GM21723 (cell line): ENCODE results near the gene EXOC1.
A peak's percentile ranks its signal among the peaks of the same experiment; 100 is the strongest.
"Not testable (repeated sequence)": the region's sequence is repeated elsewhere in the genome, so short reads cannot be mapped to it uniquely, and the experiment has no call there.

Source experiments
- ATAC-seq: cut with Tn5 transposase; IDR thresholded peaks from one replicate; pipeline ENCODE4 v1.9.1; 2021; ENCODE audit warnings: mild to moderate bottlenecking, moderate library complexity; ENCODE audit not compliant: unreplicated experiment

EXOC1 gene

DNA sequence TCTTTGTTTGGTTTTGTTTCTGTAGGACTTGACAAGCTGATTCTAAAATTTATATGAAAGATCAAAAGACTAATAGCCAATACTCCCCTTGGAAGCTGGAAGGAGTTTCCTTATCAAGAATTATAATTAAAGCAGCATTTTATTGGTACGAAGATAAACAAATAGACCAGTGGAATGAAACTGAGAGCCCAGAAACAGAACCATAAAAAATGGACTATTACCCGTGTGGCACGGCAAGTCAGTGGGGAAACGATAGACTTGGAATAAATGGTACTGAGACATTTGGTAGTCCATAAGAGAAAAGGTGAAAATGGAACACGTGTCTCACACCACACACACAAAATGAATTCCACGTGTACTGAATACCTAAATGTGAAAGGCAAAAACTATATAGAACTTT is 52.9 kb downstream of the EXOC1 start:
- no peak for ATAC-seq

DNA sequence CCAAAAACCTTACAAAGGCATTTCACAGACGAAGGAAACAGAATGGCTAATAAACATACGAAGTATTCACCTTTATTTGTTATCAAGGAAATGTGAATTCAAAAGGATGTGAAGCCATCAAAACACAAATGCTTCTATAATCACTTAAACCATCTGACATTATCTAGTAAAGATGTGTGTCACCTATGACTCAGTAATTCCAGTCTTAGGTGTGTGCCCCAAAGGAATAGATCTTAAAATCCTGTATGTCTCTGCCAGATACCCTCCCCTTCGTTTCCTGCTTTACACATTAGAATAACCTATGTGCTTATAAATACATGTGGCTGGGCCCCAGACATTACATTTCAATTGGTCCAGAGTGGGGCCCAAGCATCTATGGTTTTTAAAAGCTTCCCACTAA is 53.5 kb downstream of the EXOC1 start:
- no peak for ATAC-seq

DNA sequence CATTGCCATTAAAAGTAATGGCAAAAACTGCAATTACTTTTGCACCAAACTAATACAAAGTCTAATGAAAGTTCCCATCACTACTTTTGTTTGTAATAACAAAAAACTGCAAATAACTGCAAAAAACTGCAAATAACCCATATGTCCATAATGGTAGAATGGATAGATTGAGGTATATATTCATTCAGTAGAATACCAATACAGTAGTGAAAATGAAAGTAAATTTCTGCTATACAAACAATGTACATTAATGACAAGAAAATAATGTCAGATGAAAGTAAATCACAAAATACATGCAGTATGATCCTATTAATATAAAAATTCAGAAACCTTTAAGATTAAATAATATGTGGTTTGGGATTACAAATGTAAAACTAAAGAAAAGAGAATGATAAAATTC is 54.0 kb downstream of the EXOC1 start:
- no peak for ATAC-seq

DNA sequence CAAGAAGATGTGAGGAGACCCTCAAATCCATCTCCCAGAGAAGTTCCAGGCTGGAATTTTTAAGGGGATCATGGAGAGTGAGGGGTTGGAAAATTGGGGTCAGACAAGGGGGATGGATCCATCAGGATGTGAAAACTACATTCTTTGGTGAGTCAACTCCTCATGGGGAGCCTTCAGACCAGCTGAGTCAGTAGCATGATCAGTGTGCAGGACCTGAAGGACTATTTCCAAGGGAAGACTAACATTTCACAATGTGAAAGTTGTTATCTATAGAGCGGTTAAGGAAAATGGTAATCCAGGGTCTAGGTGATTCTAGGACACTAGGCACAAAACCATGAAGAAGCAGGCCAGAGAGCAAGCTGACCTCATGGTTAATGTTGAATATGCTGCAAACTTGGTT is 56.7 kb downstream of the EXOC1 start:
- no peak for ATAC-seq

DNA sequence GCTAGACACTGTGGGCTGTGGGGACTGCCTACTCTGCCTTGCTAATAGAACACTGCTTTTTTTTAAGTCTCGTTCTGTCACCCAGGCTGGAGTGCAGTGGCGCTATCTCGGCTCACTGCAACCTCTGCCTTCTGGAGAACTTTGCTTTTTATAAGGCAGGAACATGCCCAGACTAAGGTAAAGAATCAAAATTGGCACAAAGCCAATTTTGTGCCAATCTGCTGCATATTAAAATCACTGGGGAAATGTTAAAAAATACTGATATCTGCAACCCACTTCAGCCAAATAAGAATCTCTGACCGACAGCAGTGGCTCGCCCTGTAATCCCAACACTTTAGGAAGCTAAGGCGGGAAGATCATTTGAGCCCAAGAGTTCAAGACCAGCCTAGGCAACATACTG is 58.8 kb downstream of the EXOC1 start:
- no peak for ATAC-seq

DNA sequence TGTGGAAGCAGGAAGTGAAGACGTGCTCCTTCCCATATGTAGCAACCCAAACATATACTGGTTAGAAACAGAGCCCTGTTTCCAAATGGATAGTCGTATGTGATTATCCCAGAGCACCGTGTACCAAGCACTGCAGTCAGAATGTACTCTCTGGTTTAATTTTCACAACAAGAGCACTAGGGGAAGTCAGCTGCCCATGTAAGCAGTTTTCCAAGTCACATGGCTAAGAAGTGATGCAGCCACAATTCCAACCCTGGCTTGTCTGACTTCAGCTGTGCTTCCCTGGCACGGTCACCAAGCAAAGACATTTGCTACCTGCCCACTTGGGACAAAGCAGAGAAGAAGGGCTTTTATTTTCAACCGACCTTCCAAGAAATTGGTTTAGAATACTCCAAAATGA is 67.1 kb downstream of the EXOC1 start:
- ATAC-seq, result no peak

DNA sequence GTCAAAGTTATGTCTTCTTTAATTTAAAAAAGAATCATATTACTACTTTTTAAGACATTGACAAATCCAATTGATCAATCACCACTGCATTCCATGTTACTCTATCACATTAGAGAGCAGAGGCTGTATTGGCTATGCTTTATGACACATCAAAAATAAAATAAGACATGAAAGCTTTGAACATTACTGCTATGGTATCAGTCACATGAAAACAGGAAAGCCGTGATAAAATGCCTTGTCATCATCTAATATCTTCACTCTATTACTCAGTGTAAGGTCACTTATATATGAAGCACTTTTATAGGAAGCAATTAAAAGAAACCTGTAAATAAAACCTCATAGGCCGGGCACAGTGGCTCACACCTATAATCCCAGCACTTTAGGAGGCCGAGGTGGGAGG is 67.6 kb downstream of the EXOC1 start:
- ATAC-seq, result no peak

DNA sequence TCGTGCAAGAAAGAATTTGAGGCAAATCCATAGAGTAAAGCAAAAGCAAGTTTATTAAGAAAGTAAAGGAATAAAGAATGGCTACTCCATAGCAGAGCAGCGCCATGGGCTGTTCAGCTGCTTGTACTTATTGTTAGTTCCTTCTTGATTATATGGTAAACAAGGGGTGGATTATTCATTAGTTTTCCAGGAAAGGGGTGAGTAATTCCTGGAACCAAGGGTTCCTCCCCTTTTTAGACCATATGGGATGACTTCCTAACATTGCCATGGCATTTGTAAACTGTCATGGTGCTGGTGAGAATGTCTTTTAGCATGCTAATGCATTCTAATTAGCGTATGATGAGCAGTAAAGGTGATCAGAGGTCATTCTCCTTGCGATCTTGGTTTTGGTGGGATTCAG is 71.8 kb downstream of the EXOC1 start:
- ATAC-seq, result no peak

DNA sequence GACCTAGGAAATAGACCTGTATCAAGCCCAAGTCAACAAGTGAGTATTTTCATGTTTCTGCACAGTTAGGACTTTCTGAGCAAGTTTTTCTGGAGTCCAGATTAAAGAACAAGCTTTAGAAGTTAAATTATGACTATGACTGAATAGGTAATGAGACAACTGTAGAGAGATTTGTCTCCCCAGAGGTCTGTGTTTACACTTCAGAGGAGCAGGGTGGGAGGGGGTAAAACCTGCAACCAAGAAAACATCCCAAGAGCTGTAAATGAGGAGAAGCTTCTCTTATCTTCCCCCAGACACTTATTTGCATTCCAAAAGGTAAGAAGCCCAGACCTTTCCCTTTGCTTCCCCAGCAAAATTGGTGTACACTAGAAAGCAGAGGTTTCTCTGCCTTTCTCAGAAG is 73.2 kb downstream of the EXOC1 start:
- peak; percentile 48 for ATAC-seq

DNA sequence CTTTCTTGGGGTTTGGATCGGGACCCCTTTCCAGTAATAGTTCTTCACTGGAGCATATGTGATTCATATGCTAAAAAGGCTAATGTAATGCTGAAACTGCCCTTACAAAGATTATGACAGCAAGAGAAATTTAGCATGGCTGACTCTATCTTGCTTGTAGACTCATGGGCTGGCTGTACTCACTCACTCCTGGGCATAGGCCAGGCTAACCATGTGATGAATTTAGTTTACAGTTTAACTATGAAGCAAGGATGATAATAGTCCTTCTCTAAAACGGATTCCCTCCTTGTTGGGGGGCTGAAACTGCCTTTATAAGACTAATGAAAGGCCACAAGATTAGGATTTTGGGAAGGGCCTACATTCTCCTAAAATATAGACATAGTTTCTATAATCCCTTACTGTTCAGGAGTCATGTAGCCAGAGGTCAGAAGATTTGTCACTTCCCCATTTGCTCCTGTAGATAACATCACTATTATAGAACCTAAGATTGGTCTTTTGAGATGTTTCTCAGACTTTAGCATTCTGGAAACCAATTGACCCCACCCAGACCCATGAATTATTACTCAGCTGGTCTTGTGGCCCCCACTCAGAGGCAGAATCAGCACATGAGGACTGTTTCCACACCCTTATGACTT is 74.5 kb downstream of the EXOC1 start:
- no peak for ATAC-seq

DNA sequence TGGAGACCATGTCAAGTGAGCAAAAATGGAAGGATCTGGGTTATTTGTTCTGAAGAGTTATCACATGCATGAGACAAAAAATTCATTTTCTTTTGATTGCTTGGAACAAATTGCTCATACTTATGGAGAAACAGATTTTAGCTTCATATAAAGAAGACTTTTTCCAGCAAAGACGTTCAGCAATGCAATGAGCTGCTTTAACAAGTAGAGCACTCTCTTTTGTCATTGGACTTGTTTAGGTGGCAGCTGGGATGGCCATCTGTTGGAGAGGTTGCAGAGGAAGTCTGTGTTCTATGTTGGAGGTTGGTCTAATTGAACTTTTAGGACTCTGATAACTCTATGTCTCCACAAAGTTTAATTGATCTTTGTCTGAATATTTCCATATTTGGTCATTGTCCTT is 75.4 kb downstream of the EXOC1 start:
- ATAC-seq, result no peak

DNA sequence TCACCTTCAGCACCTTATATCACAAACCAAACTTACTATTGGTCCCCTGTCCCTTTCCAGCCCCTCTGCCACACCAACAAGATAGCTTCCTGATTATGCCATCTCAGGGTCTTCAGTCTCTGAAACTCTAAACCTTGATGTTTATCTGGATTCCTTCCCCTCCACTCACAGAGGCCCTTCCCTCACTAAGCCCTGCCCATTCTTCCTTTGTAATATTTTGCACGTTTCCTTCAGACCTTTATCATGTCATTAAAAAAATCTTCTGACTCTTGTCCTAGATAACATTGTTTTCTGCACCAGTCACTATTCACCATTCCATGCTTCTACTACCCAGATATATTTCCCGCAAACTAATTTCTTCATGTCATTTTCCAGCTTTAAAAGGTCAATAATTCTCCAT is 77.6 kb downstream of the EXOC1 start:
- ATAC-seq, result no peak

DNA sequence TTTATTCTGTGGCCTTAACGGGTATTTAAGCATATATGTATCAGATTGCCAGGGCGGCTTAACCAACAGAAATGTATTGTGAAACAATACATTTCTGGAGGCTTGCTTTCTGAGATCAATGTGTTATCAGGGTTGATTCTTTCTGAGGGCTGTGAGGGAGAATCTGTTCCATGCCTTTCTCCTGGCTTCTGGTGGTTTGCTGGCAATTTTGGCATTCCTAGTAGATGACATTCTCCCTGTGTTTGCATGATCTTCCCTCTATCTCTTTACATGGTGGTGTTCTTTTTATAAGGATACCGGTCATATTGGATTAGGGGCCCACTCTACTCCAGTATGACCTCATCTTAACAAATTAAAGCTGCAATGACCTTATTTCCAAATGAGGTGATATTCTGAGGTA is 78.4 kb downstream of the EXOC1 start:
- ATAC-seq, result no peak

DNA sequence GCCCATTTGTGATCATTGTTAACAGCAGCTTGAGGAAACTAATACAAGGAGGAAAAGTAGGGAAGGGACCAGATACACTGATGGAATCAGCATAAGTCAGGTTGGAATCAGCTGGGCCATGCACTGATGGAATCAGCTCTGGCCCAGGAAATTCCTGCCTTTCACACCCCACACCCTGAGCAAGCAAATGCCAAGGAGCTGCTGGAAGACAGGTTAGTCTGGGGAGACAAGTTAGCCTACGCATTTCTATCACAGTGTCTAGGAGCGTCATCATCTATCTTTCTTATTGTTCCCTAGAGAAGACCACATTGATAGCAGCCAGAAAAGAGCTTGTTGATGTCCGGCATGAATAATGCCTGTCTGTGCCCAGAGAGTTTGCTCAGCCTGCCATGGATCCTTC is 79.1 kb downstream of the EXOC1 start:
- no peak for ATAC-seq

DNA sequence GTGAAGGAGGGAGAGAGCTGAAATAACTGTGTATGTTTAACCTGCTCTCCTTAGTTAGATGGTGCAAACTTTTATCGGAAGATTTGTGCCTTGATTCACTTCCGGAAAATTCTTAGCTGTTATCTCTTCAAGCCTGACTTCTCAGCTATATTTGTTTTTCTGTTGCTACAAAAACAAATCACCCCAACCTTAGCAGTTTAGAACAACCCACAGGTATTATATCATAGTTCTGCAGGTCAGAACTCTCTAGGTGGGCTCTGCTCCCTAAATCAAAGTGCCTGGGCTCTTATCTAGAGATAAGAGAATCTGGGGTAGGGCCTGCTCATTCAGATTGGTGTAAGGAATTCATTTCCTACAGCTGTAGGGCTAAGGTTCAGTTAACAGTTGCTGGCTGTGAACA is 80.2 kb downstream of the EXOC1 start:
- ATAC-seq, result no peak

DNA sequence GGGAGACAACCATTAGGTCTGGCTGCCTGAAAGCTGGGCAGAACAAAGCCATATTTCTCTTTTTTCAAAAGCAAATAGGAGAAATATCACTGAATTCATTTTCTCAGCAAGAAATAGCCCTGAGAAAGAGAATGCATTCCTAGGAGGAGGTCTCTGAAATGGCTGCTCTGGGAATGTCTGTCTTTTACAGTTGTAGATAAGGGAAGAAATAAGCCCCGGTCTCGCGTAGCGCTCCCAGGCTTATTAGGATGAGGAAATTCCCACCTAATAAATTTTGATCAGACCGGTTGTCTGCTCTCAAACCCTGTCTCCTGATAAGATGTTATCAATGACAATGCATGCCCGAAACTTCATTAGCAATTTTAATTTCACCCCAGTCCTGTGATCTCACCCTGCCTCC is 82.5 kb downstream of the EXOC1 start:
- ATAC-seq, result not testable (repeated sequence)

DNA sequence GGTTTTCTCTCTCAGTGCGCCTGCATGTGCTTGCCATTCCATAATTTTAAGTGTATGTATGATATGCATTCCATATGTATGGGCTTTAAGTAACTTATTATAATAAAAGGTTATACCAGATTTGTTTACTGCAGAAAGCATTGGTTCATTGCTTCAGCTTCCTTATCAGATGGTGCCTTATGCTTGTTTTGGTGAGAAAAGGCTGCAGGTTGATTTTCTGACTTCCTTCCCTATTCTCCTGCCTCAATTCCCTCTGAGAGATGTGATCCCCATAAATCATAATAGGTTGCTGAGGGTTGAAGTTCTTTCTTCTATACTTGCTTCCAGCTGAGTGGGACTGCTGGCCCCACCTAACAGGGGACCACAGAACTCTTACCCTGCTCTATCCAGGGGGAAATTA is 85.0 kb downstream of the EXOC1 start:
- ATAC-seq, result no peak

DNA sequence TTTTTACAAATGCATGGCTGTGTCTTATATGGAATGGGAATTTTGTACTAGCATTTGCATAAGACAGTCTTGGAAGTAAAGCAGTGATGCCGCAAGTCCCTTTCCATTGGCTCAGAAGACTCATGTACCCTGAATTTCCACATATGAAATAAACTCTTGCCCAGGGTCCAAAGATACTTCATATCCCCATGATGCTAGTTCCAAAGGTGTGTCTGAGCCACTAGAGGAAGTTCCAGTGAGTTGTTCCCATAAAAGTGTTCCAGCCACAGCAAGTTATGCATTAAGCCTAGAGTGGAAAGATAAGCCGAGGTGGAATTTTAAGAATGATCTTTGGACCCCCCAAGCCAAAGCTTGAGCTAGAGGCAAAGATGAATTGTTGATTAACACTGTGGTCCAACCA is 86.0 kb downstream of the EXOC1 start:
- ATAC-seq, result no peak

DNA sequence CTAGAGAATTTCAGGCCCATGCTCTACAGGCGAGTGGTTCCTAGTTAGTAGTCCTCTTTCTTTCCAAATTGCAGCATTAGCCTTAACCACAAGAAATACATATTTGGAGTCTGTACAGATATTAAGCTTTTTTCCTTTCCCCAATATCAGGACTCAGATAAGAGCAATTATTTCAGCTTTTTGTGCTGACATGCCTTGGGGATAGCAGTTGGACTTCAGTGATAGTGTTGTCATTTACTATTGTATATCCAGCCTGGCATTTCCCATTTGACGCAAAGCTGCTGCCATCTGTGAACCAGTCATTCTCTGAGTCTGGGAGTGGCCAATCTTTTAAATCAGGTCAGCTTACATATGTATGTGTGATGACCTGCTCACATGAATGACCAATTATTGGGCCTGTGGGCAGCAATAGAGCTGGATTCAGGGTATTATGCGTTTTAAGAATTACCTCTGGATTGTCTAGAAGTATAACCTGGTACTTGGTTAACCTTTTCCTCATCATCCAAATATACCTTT is 88.5 kb downstream of the EXOC1 start:
- no peak for ATAC-seq

DNA sequence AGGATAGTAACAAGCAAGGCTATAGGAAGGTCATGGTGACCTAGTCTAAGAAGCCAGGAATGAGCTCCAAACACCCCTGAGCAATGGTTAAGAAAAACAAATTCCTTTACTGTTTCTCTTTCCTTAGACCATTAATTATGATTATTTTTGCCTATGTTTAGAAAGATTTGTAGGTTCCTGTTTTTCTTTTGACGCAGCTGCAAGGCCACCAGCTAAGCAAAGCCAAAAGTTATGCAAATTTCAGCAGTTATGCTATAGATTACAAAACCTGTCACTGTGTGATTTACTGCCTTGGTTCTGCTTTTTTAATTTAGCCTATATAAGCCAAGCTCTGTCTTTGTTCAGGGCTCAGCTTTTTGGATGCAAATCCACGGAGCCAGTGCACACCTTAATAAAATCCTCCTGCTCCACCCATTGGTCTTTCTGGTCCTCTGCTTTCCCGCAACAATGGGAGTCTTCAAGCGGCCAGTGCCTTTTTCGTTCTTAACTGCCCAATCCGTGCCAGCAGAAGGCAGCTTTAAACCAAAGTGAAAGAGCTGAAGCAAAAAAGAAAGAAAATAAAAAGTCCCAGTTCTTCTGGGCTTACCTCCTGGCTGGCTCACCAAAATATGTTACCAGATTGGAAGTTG is 93.9 kb downstream of the EXOC1 start:
- peak; percentile 37 for ATAC-seq

DNA sequence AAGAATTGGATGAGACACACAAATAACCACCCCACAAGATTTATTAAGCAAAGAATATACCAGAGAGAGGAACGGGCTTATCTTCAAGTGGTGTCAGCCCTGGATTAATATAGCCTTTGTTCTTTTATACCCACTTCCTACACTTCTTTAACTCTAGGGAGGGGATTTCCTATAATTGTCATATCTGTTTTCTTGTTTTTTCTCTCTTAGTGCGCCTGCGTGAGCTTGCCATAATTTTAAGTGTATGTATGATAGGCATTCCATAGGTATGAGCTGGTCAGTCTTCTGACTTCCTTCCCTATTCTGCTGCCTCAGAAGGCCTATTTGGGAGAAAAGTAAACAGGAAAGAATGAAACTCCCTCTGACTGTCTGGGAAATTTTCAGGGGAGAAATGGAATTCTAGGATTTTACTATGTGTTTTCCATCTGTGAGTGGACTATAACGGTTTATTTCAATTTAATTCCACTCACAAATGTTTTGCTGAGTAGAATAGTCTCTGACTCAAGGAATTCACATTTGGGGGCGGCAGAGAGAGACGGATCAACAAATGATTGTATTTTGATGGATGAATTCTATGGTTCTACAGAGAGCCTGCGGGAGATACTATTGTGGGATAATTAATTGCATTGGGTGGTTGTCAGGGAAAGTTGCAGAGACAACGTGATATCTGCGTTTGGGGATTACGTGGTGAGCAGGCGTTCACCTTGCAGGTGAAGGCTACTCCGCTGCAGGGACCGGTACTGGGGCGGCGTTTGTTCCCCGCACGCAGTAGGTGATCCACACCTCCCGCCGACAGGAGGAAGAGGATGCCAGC is 94.7 kb downstream of the EXOC1 start:
- peak; percentile 18 for ATAC-seq
